ENCODE results near the gene SS18L1.

GRCh38 chr20:62171245-62171644 is 27.7 kb downstream of the SS18L1 start:
- TF ChIP-seq CTCF (IDR thresholded peaks at IDR 0.05) (no peak), POLR2A (IDR thresholded peaks at IDR 0.05) (no peak), EP300 (IDR thresholded peaks at IDR 0.05) (no peak)
